H1 (cell line): ENCODE measurements around the gene PFDN1. TPM values are rescaled to one million over a fixed set of nuclear protein-coding genes. Genes with fewer than 3 reads are reported as not detected.

Experiments
- CTCF ChIA-PET: fragments of 300-600 bp; sonication (Branson Sonifier 250); formaldehyde crosslinking; loops from one replicate; lab custom pipeline; 2021; ENCODE audit not compliant: partially characterized antibody; lab: Charles Lee
- POLR2A ChIA-PET: fragments of 300-600 bp; sonication (Branson Sonifier 250); formaldehyde crosslinking; loops from one replicate; lab custom pipeline; 2021; ENCODE audit warnings: inconsistent platforms; ENCODE audit not compliant: partially characterized antibody; lab: Charles Lee
- DNase-seq, 2 experiments: peaks; one replicate each; pipeline versions ENCODE4 v3.0.0 to v3.0.0-alpha.2; 2010 to 2022; ENCODE audit warnings: low spot score in 2 of 2, low read depth in 1 of 2, mixed read lengths in 1 of 2
- FAIRE-seq: peaks from 2 replicates; lab custom pipeline; 2011; peaks lifted over from hg19 to GRCh38; lab: Jason Lieb, UNC
- H2AFZ ChIP-seq: 2 replicates; pipeline ENCODE4 v1.8.1; 2012; ENCODE audit warnings: low read length, inconsistent platforms
- H2AK5ac ChIP-seq: 2 replicates; pipeline ENCODE4 v1.6.1; 2013; ENCODE audit warnings: low read depth, low read length
- H2BK120ac ChIP-seq: replicated peaks from 2 replicates; pipeline ENCODE3; 2013; ENCODE audit warnings: low read depth, low read length, inconsistent platforms
- H2BK12ac ChIP-seq: 2 replicates; pipeline ENCODE4 v1.6.1; 2013; ENCODE audit warnings: low read depth, low read length
- H2BK15ac ChIP-seq: 2 replicates; pipeline ENCODE4 v1.6.1; 2013; ENCODE audit warnings: low read length
- H2BK20ac ChIP-seq: 2 replicates; pipeline ENCODE4 v1.6.1; 2013; ENCODE audit warnings: low read length
- H2BK5ac ChIP-seq: 2 replicates; pipeline ENCODE4 v1.6.1; 2013; ENCODE audit warnings: low read depth, low read length
- H3K14ac ChIP-seq: 2 replicates; pipeline ENCODE4 v1.6.1; 2013; ENCODE audit warnings: inconsistent platforms; ENCODE audit not compliant: insufficient read length
- H3K18ac ChIP-seq: 2 replicates; pipeline ENCODE4 v1.6.1; 2013; ENCODE audit warnings: low read length; ENCODE audit errors: extremely low read depth
- H3K23ac ChIP-seq: 2 replicates; pipeline ENCODE4 v1.6.1; 2013; ENCODE audit warnings: inconsistent platforms; ENCODE audit not compliant: insufficient read length
- H3K23me2 ChIP-seq: 2 replicates; pipeline ENCODE4 v1.6.1; 2013; ENCODE audit warnings: low read depth, low read length
- H3K27ac ChIP-seq: 2 replicates; pipeline ENCODE4 v1.6.1; 2011; ENCODE audit warnings: low read depth, low read length, inconsistent platforms
- H3K27me3 ChIP-seq, 4 experiments: replicated peaks in 1 of 4; 1 replicate in 1 of 4; 2 replicates in 3 of 4; pipeline versions ENCODE4 v1.6.1 to v1.8.1; 2011 to 2013; ENCODE audit warnings: low read length in 3 of 4, mild to moderate bottlenecking in 3 of 4, inconsistent platforms in 2 of 4, mixed read lengths in 2 of 4, moderate library complexity in 1 of 4; ENCODE audit not compliant: control insufficient read depth in 3 of 4, insufficient read depth in 3 of 4; ENCODE audit errors: extremely low read depth in 1 of 4
- H3K36me3 ChIP-seq, 4 experiments: 2 replicates each; pipeline versions ENCODE4 v1.6.1 to v1.8.1; 2011 to 2013; ENCODE audit warnings: mild to moderate bottlenecking in 4 of 4, low read length in 3 of 4, moderate library complexity in 2 of 4, control low read depth in 1 of 4, inconsistent platforms in 1 of 4; ENCODE audit not compliant: insufficient read depth in 4 of 4, control insufficient read depth in 2 of 4
- H3K4ac ChIP-seq: replicated peaks from 2 replicates; pipeline ENCODE3; 2013; ENCODE audit warnings: low read length, low read depth, mixed read lengths, inconsistent platforms; ENCODE audit not compliant: insufficient read length
- H3K4me1 ChIP-seq, 4 experiments: replicated peaks in 1 of 4; 1 replicate in 1 of 4; 2 replicates in 3 of 4; pipeline versions ENCODE4 v1.6.1 to v1.8.1; 2011 to 2013; ENCODE audit warnings: low read length in 3 of 4, inconsistent platforms in 2 of 4, mixed read lengths in 1 of 4; ENCODE audit not compliant: insufficient read depth in 4 of 4, control insufficient read depth in 3 of 4
- H3K4me2 ChIP-seq, 2 experiments: 2 replicates each; pipeline versions ENCODE4 v1.6.1 to v1.8.1; 2011 to 2013; ENCODE audit warnings: low read depth in 2 of 2, low read length in 2 of 2, control low read depth in 1 of 2, inconsistent platforms in 1 of 2, mild to moderate bottlenecking in 1 of 2; ENCODE audit not compliant: insufficient read depth in 1 of 2
- H3K4me3 ChIP-seq, 4 experiments: fragments of 200-600, 300-600 bp in 1 of 4; sonication (generic), shearing (Covaris generic), sonication (Bioruptor Twin) in 1 of 4; 2 replicates each; pipeline versions ENCODE4 v1.5.1 to v1.8.1; 2011 to 2016; ENCODE audit warnings: low read length in 4 of 4, low read depth in 3 of 4, control low read depth in 2 of 4, inconsistent platforms in 2 of 4, mild to moderate bottlenecking in 2 of 4, mixed read lengths in 1 of 4, moderate library complexity in 1 of 4; ENCODE audit not compliant: insufficient read depth in 2 of 4; ENCODE audit errors: extremely low read depth in 1 of 4
- H3K56ac ChIP-seq: replicated peaks from 2 replicates; pipeline ENCODE3; 2013; ENCODE audit warnings: low read depth, mild to moderate bottlenecking, mixed read lengths, low read length, inconsistent platforms; ENCODE audit not compliant: insufficient read length
- H3K79me1 ChIP-seq: 2 replicates; pipeline ENCODE4 v1.6.1; 2013; ENCODE audit warnings: low read depth, low read length, control low read depth
- H3K79me2 ChIP-seq, 2 experiments: 2 replicates each; pipeline versions ENCODE4 v1.6.1 to v1.8.1; 2012 to 2013; ENCODE audit warnings: low read length in 2 of 2, mild to moderate bottlenecking in 2 of 2, inconsistent platforms in 1 of 2; ENCODE audit not compliant: insufficient read depth in 2 of 2, control insufficient read depth in 1 of 2
- H3K9ac ChIP-seq, 4 experiments: replicated peaks in 1 of 4; 1 replicate in 1 of 4; 2 replicates in 3 of 4; pipeline versions ENCODE4 v1.6.1 to v1.8.1; 2011 to 2013; ENCODE audit warnings: low read depth in 3 of 4, low read length in 3 of 4, control low read depth in 2 of 4, mild to moderate bottlenecking in 2 of 4, moderate library complexity in 2 of 4, inconsistent platforms in 1 of 4; ENCODE audit errors: extremely low read depth in 1 of 4
- H3K9me3 ChIP-seq, 2 experiments: 2 replicates each; pipeline versions ENCODE4 v1.6.1 to v1.8.1; 2012 to 2013; ENCODE audit warnings: mild to moderate bottlenecking in 2 of 2, moderate library complexity in 2 of 2, control low read depth in 1 of 2, inconsistent platforms in 1 of 2, low read depth in 1 of 2, low read length in 1 of 2, mixed read lengths in 1 of 2; ENCODE audit not compliant: insufficient read depth in 2 of 2
- H4K20me1 ChIP-seq, 2 experiments: replicated peaks in 1 of 2; 2 replicates each; pipeline versions ENCODE3 to v1.8.1; 2011 to 2013; ENCODE audit warnings: inconsistent platforms in 2 of 2, low read length in 2 of 2, mild to moderate bottlenecking in 1 of 2; ENCODE audit not compliant: insufficient read depth in 2 of 2, control insufficient read depth in 1 of 2
- H4K5ac ChIP-seq: 2 replicates; pipeline ENCODE4 v1.6.1; 2013; ENCODE audit warnings: low read length, low read depth, mixed read lengths, inconsistent platforms; ENCODE audit not compliant: insufficient read length
- H4K8ac ChIP-seq: 2 replicates; pipeline ENCODE4 v1.8.0; 2013; ENCODE audit warnings: mild to moderate bottlenecking, moderate library complexity, low read length, inconsistent platforms; ENCODE audit not compliant: insufficient read depth; ENCODE audit errors: extremely low read depth
- H4K91ac ChIP-seq: replicated peaks from 2 replicates; pipeline ENCODE3; 2013; ENCODE audit warnings: low read length, mixed read lengths, inconsistent platforms; ENCODE audit not compliant: insufficient read length
- BRCA1 ChIP-seq: IDR thresholded peaks from 2 replicates; pipeline ENCODE4 v1.6.1; 2012; ENCODE audit warnings: low read depth, low read length, improper control_type of control experiment
- CHD1 ChIP-seq: IDR thresholded peaks from 2 replicates; pipeline ENCODE4 v1.6.1; 2012; ENCODE audit warnings: low read depth, low read length, improper control_type of control experiment
- CREB1 ChIP-seq: IDR thresholded peaks from 2 replicates; pipeline ENCODE4 v1.6.1; 2012; ENCODE audit warnings: inconsistent platforms
- FOSL1 ChIP-seq: IDR thresholded peaks from 2 replicates; pipeline ENCODE4 v1.6.1; 2011; ENCODE audit warnings: mild to moderate bottlenecking, low read depth, low read length, moderate library complexity; ENCODE audit not compliant: insufficient read depth
- GABPA ChIP-seq: IDR thresholded peaks from 2 replicates; pipeline ENCODE4 v1.6.1; 2011; ENCODE audit warnings: mild to moderate bottlenecking, low read length, moderate library complexity, borderline replicate concordance; ENCODE audit not compliant: insufficient read depth
- HDAC2 ChIP-seq, 2 experiments: fragments of 300-600 bp in 1 of 2; sonication (generic) in 1 of 2; IDR thresholded peaks; 2 replicates each; pipeline ENCODE4 v1.6.1; 2011 to 2012; ENCODE audit warnings: low read depth in 2 of 2, low read length in 2 of 2, mild to moderate bottlenecking in 2 of 2, moderate library complexity in 2 of 2, borderline replicate concordance in 1 of 2, inconsistent platforms in 1 of 2
- HDAC6 ChIP-seq: IDR thresholded peaks from one replicate; pipeline ENCODE4 v1.7.1; 2012; ENCODE audit warnings: low read depth, mild to moderate bottlenecking, inconsistent platforms, low read length, moderate library complexity
- JUN ChIP-seq: IDR thresholded peaks from 2 replicates; pipeline ENCODE4 v1.6.1; 2011; ENCODE audit warnings: low read depth, mild to moderate bottlenecking, improper control_type of control experiment, low read length
- PHF8 ChIP-seq: fragments of 200-600 bp; sonication (generic); conservative IDR thresholded peaks from 2 replicates; pipeline ENCODE4 v1.7.1; 2012; ENCODE audit warnings: low read depth, mild to moderate bottlenecking, inconsistent platforms, low read length, moderate library complexity
- SP2 ChIP-seq: IDR thresholded peaks from 2 replicates; pipeline ENCODE4 v1.6.1; 2012; ENCODE audit warnings: mild to moderate bottlenecking, low read length, inconsistent platforms
- TBP ChIP-seq: IDR thresholded peaks from 2 replicates; pipeline ENCODE4 v1.6.1; 2011; ENCODE audit warnings: low read depth, low read length, improper control_type of control experiment
- WGBS, 2 experiments: shearing (Covaris generic) in 1 of 2; methylation state at CpG; one replicate each; pipeline versions ENCODE4 v1.1.6 to v1.1.7; 2013 to 2015; ENCODE audit warnings: low lambda C conversion rate in 2 of 2, mixed read lengths in 2 of 2, inconsistent platforms in 1 of 2, low coverage in 1 of 2, missing lambda C conversion rate in 1 of 2; ENCODE audit not compliant: insufficient replicate concordance in 2 of 2, insufficient coverage in 1 of 2, insufficient read length in 1 of 2; ENCODE audit errors: extremely low coverage in 1 of 2, missing lambda C conversion rate in 1 of 2; 5-methylcytosine and 5-hydroxymethylcytosine counted together
- polyA plus RNA-seq, 7 experiments: library from polyadenylated mRNA; depleted of rRNA in 3 of 7; stranded (reverse) in 5 of 7; unstranded in 2 of 7; fragments of >200 nt in 5 of 7; fragments of 200-250 nt in 2 of 7; gene quantifications; 1 replicate in 5 of 7; 2 replicates in 1 of 7; 4 replicates in 1 of 7; pipeline versions ENCODE4 v1.2.1 to v1.2.3, GENCODE V29; 2011 to 2013; ENCODE audit warnings: missing spikeins in 2 of 7, mixed read lengths in 2 of 7
- total RNA-seq: library from RNA; stranded (reverse); fragmentation: NEBNext Ultra II Directional; extraction: Animal tissue kit (Norgen Biotek cat#: 25700); gene quantifications from 2 replicates; pipeline ENCODE4 v1.2.1, GENCODE V29; 2021

Gene PFDN1
- total and polyA plus RNA-seq, 2 of the 8 experiments (the other 6 are each of a cell fraction or from before 2014, with no cell fraction given) = 53.0 to 89.6 TPM

- no peak for DNase-seq
- no peak overlapping the region for H2BK5ac ChIP-seq
- no peak overlapping the region for H2AK5ac ChIP-seq
- no peak overlapping the region for H2BK15ac ChIP-seq
- H2AFZ ChIP-seq = peak overlapping the region; percentile 5; the same call in 1 of the 2 replicates
- CTCF ChIA-PET = interaction anchor here (0.6 to 14.2 kb wide), 6 partner anchors 10 to 87 kb away, joined by 3 to 102 read pairs (median 5); partner anchors contain the start of gene HBEGF
- peaks cover 0 to 4% (median 2%) of the 10 kb centered on the region in 4 experiments; a peak in 1 of 8 replicates for H3K36me3 ChIP-seq
- H2BK12ac ChIP-seq = no peak overlapping the region
- H3K18ac ChIP-seq = no peak overlapping the region
- no peak overlapping the region for H3K4ac ChIP-seq
- no peak overlapping the region for H4K5ac ChIP-seq
- no peak for FAIRE-seq
- no peaks in the 10 kb centered on the region for H4K20me1 ChIP-seq
- no peak overlapping the region for H4K91ac ChIP-seq
- no peak overlapping the region for H2BK20ac ChIP-seq
- H3K9me3 ChIP-seq = no peaks in the 10 kb centered on the region
- H3K79me1 ChIP-seq = no peaks in the 10 kb centered on the region
- no peaks in the 10 kb centered on the region for H3K79me2 ChIP-seq
- no peak overlapping the region for H3K56ac ChIP-seq
- no peak overlapping the region for H2BK120ac ChIP-seq
- no peak overlapping the region for H3K4me2 ChIP-seq
- H3K23me2 ChIP-seq = no peaks in the 10 kb centered on the region
- no peak overlapping the region for H3K4me3 ChIP-seq
- H4K8ac ChIP-seq = no peak overlapping the region
- H3K9ac ChIP-seq = no peak overlapping the region
- H3K23ac ChIP-seq = no peak overlapping the region
- POLR2A ChIA-PET = interaction anchor here (0.7 to 2.3 kb wide), 3 partner anchors 16 to 71 kb away, joined by 3 to 9 read pairs (median 4); partner anchors contain the start of genes HBEGF and PFDN1
- 83% methylated on average over 5 of the region's 5 CpGs; no CpG with 5 or more reads in 1 of the 2 experiments for WGBS, 2 experiments
- H3K4me1 ChIP-seq = peaks cover 0 to 5% (median 0%) of the 10 kb centered on the region in 4 experiments; a peak in 2 of 7 replicates
- H3K27ac ChIP-seq = no peak overlapping the region
- no peak overlapping the region for H3K14ac ChIP-seq
- H3K27me3 ChIP-seq = no peaks in the 10 kb centered on the region
- no peak for TF ChIP-seq FOSL1
- no peak for TF ChIP-seq TBP
- TF ChIP-seq HDAC2 (IDR thresholded peaks at IDR 0.05; ENCODE audit: borderline replicate concordance in 1 of 2, low read depth in 2 of 2, low read length in 2 of 2) = no peak
- TF ChIP-seq CREB1 = no peak
- TF ChIP-seq GABPA = no peak
- TF ChIP-seq CHD1 = no peak
- no peak for TF ChIP-seq HDAC6
- no peak for TF ChIP-seq SP2
- TF ChIP-seq PHF8 = no peak
- TF ChIP-seq BRCA1 = no peak
- no peak for TF ChIP-seq JUN
Observed at GRCh38 chr5:140329739-140330481, 27.0 kb upstream of the PFDN1 start.
